Neuron (in vitro differentiated cells): ENCODE measurements around the gene COMMD2.

Experiments used
- H2AFZ ChIP-seq: one replicate; pipeline ENCODE4 v1.6.1; 2013; ENCODE audit warnings: low read depth, mild to moderate bottlenecking, inconsistent platforms, low read length, moderate library complexity
- H3K27me3 ChIP-seq: one replicate; pipeline ENCODE4 v1.6.1; 2013; ENCODE audit warnings: low read length; ENCODE audit not compliant: insufficient read depth
- H3K36me3 ChIP-seq: one replicate; pipeline ENCODE4 v1.6.1; 2013; ENCODE audit warnings: low read length; ENCODE audit not compliant: insufficient read depth
- H3K4me1 ChIP-seq: one replicate; pipeline ENCODE4 v1.6.1; 2013; ENCODE audit warnings: low read length; ENCODE audit not compliant: insufficient read depth
- H3K4me3 ChIP-seq: 2 replicates; pipeline ENCODE4 v1.5.1; 2013; ENCODE audit warnings: mild to moderate bottlenecking, low read length, moderate library complexity
- H3K9me3 ChIP-seq: one replicate; pipeline ENCODE4 v1.6.1; 2013; ENCODE audit warnings: low read length

The COMMD2 gene

DNA sequence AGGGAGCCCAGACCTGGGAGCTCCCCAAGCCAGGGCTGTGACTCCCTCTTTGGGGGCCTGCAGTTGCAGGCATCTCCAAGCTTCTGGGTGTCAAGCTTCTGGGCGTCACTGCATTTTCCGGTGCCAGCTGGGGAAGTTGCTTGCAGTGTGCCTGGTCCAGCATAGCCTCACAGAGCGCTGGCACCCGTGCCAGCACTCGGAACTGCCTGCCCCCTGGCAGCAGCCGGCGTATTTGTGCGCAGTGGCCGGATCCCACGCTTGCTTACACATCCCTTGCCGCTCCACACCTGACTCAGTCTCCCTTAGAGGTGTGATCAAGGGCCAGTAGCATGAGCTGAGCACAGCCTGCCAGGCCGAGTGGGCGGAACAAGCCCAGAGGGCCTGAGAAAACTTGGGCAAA, 37.0 kb downstream of the COMMD2 start:
- H3K27me3 ChIP-seq, result no peaks in the 10 kb centered on the region

DNA sequence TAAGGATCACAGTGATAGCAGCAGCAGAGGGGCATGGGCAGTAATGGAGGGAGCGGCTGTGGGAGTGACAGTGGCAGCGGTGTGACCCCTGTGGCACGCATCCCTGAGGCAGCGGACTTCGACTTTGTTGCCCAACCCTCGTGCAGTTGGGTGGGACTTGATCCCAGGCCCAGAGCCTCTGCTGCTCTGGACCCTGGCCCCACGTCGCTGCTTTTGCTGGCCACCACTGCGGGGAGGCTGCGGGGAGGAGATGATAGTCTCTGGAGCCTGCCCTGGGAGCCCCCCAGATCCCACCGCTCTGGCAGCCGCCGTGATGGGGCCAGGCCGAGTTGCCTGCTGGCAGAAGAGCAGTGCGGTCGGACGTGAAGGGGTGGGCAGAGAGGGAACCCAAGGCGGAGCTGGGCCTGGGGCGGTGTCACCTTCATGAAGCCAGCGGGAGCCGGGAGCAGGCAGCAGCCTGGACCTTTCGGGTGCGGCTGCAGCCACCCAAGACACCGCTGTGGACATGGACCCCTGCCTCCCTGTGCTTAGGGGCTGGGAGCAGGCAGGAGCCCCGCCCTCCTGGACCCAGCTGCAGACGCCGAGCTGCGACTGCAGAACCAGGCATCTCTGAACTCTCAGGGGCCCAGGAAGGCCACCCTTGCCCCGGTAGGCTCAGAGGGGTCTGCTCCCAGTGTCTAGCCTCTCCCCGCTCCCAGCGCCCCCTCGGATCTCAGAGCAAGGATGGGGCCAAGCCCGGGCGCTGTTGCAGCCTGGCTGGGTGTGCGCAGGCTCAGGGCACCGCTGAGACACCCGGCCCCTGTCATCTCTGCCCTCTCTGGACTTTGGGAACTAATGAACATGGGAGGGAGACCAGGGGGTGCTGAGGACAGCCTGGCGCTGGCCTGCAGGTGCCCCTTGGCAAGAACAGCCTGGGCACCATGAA, 38.3 kb downstream of the COMMD2 start:
- no peak overlapping the region for H2AFZ ChIP-seq
- H3K36me3 ChIP-seq, result no peaks in the 10 kb centered on the region
- no peaks in the 10 kb centered on the region for H3K9me3 ChIP-seq
- no peaks in the 10 kb centered on the region for H3K27me3 ChIP-seq
- peaks cover 2% of the 10 kb centered on the region for H3K4me1 ChIP-seq
- no peak overlapping the region for H3K4me3 ChIP-seq

More for the DNA sequence above, 37.0 kb downstream of the COMMD2 start:
- Histone ChIP-seq H2AFZ (no peak overlapping the region), H3K36me3 (no peaks in the 10 kb centered on the region), H3K4me1 (peaks cover 2% of the 10 kb centered on the region), H3K4me3 (no peak overlapping the region), H3K9me3 (no peaks in the 10 kb centered on the region)

DNA sequence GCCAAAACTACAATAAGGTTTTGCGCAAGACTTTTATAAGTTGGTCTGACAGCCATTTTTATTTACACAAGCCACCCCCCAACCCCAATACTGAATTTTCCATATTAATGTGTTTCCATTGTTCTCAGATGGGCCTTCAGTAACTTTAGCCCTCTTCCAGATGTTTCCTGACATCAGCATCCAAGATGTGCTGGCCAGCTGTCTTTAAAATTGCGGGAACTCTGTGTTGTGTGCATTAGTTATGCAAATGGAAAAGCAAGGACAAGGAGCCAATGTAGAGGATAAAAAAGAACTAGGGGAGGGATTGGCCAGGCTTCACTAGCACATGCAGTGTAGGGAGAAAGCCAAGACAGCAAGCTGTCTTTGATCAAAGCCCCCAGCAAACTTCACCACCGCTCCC, 45.4 kb downstream of the COMMD2 start:
- H3K27me3 ChIP-seq, result no peaks in the 10 kb centered on the region
- H2AFZ ChIP-seq, result peak overlapping the region; percentile 23
- no peaks in the 10 kb centered on the region for H3K9me3 ChIP-seq
- H3K36me3 ChIP-seq, result no peaks in the 10 kb centered on the region
- no peak overlapping the region for H3K4me3 ChIP-seq
- H3K4me1 ChIP-seq, result peaks cover 5% of the 10 kb centered on the region

DNA sequence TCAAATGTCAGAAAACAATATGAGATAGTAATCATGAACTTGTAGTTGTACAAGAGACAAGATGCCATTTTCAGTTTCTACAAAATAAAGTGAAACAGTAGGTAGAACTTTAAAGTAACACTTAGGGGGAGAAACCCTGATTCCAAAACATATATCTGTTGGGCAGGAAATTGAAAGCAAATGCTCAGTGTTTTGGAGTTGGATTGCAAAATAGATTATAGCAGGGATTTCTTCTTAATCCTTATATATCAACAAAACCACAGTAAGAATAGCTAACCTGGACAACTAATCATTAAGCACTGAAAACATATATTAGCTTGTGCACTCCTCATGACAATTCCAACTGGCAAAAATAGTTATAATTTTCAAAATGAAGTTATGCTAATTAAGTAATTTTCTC, 46.9 kb downstream of the COMMD2 start:
- Histone ChIP-seq H3K9me3 (no peaks in the 10 kb centered on the region), H3K27me3 (no peaks in the 10 kb centered on the region), H3K4me3 (no peak overlapping the region), H3K36me3 (no peaks in the 10 kb centered on the region), H3K4me1 (peaks cover 5% of the 10 kb centered on the region), H2AFZ (no peak overlapping the region)

DNA sequence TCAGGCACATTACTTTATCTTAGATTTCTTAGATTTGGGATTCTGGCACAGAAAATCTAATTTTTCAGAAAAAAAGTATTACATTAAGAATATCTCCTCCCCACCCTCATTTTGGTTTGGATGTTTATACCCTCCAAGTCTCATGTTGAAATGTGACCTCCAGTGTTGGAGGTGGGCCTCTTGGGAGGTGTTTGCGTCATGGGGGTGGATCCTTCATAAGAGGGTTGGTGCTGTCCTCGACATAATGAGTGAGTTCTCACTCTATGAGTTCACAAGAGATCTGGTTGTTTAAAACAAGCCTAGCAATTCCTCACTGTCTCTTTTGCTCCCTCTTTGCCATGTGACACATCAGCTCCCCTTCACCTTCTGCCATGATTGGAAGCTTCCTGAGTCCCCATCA, 48.8 kb downstream of the COMMD2 start:
- H2AFZ ChIP-seq, result no peak overlapping the region
- no peaks in the 10 kb centered on the region for H3K36me3 ChIP-seq

DNA sequence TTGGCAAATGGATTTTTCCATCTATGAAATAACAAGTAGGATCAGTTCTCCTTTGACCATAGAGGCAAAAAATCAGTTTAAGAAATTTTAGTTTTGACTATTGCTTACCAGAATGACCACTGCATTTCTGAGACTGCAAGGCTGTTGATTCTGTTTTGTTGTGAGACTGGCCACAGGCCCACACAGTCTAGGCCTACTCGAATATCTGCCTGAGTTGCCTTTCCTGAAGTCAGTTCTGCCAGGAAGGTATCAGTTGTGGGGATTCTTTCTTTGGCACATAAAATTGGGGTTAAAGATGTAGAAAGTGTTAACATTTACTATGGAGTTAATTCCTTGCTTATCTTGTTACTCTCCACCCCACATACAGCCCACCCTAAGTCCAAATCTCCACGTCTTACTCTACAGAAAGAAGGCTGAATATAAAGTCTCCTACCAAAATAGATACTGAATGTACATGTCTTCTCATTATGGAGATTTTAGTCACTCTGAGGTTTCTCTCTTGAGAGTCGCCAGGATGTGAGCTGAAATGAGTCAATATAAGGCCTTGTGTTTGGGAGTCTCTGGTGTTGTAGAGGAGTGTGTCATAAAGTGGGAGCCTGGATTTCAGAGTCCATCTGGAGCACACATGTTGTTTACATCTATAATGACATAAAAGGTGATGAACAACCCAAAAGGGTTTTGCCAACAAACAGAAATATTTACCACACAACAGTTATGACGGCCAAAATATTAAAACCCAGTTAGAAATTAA, 49.4 kb downstream of the COMMD2 start:
- Histone ChIP-seq H3K9me3 (peaks cover 6% of the 10 kb centered on the region), H3K36me3 (no peaks in the 10 kb centered on the region), H3K4me3 (no peak overlapping the region), H2AFZ (no peak overlapping the region), H3K27me3 (no peaks in the 10 kb centered on the region), H3K4me1 (peaks cover 5% of the 10 kb centered on the region)

More for the DNA sequence above, 48.8 kb downstream of the COMMD2 start:
- peaks cover 5% of the 10 kb centered on the region for H3K4me1 ChIP-seq
- no peak overlapping the region for H3K4me3 ChIP-seq
- peaks cover 4% of the 10 kb centered on the region for H3K9me3 ChIP-seq
- H3K27me3 ChIP-seq, result no peaks in the 10 kb centered on the region

DNA sequence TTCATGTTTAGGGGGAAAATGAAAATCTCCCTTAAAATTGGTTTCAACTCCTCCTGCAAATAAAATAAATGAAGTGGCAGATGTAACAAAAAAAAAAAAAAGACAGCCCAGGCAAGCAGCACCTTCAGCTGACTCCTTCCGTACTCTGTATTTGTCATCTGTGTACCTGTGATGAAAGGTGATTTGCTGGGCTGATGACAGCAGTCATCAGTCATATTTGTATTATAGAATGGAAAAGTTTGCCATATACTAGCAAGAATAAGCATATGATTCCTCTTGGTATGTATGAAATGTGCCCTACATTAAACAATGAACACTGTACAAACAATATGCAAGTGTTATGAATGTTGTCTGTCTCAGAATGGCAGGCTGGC, 50.3 kb downstream of the COMMD2 start:
- Histone ChIP-seq H3K9me3 (peaks cover 8% of the 10 kb centered on the region), H3K36me3 (no peaks in the 10 kb centered on the region), H3K27me3 (no peaks in the 10 kb centered on the region), H2AFZ (no peak overlapping the region), H3K4me3 (no peak overlapping the region), H3K4me1 (peaks cover 2% of the 10 kb centered on the region)

DNA sequence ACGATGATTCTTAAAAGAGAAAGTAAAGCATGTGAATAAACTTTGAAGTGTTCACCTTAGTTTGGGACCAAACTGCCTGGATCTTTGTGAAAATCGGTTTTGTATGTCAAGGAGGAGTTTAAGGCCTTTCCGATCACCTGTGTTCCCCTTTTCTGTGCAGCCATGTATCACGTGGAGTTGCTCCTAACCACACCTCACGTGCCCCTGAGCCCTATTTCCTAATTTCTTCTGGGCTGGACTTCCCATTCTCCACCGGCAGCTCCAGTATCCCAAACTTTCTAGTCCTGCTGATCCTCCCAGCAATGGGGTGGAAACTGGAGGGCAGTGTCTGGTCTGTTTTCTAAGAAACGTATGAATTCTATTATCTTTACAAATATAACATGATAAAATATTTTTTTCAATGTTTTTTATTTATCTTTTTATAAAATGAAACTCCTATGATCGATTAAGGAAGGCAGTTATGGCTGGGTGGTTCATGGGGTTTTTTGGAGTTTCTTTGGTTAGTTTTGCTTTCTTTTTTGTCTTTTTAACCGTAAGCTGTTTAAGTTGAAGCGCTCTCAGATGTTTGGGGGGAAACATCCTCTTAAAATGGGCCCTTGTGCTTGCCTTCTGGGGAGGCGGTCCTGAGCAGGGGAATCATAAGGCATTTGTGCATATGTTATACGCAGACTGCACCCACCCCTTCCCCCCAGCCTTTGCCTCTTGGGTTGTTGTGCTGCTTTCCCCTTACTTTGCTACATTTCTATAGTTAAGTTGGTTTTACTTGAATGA, 50.9 kb downstream of the COMMD2 start:
- H3K36me3 ChIP-seq, result no peaks in the 10 kb centered on the region
- no peaks in the 10 kb centered on the region for H3K4me1 ChIP-seq
- peaks cover 8% of the 10 kb centered on the region for H3K9me3 ChIP-seq
- H3K27me3 ChIP-seq, result no peaks in the 10 kb centered on the region
- H2AFZ ChIP-seq, result no peak overlapping the region
- no peak overlapping the region for H3K4me3 ChIP-seq
